ENCODE results near the gene SWI5.

Gene SWI5

DNA sequence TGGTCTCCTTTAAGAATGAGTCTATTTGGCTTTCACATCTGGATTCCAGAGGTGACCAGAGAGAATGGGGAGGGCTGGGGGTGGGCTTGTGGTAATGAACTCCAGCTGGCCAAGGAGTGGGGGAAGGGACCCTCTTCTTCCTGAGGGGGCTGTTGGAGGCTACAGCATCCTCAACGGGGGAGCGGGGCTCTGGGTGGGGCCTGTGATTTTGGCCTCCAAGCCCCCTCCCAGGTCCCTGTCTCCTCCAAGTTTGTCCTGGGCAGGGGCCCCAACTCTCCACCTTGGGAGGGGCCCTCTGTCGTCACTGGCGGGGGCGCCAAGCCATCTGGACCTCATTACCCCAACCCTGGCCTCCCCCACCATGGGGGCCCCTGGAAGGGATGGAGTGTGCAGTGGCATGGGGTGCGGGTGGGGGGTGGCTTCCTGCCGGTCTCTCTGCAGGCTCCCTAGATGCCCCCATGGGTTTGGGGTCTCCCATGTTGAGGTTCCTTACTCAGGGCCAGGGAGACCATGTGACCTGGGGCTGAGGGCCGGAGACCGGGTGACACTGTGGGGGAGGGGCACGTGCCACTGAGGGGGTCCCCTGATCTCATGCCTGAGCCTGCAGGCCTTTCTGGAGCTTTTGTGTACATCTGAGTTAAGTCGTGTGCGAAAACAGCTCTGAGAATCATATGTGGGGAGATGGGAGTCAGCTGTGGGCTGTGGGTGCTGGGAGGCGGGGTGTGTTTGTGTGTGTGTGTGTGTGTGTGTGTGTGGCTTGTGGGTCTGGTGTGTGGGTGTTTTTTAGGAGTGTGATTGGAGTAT, 32.7 kb upstream of the SWI5 start:
- TF ChIP-seq, protein P1, sequence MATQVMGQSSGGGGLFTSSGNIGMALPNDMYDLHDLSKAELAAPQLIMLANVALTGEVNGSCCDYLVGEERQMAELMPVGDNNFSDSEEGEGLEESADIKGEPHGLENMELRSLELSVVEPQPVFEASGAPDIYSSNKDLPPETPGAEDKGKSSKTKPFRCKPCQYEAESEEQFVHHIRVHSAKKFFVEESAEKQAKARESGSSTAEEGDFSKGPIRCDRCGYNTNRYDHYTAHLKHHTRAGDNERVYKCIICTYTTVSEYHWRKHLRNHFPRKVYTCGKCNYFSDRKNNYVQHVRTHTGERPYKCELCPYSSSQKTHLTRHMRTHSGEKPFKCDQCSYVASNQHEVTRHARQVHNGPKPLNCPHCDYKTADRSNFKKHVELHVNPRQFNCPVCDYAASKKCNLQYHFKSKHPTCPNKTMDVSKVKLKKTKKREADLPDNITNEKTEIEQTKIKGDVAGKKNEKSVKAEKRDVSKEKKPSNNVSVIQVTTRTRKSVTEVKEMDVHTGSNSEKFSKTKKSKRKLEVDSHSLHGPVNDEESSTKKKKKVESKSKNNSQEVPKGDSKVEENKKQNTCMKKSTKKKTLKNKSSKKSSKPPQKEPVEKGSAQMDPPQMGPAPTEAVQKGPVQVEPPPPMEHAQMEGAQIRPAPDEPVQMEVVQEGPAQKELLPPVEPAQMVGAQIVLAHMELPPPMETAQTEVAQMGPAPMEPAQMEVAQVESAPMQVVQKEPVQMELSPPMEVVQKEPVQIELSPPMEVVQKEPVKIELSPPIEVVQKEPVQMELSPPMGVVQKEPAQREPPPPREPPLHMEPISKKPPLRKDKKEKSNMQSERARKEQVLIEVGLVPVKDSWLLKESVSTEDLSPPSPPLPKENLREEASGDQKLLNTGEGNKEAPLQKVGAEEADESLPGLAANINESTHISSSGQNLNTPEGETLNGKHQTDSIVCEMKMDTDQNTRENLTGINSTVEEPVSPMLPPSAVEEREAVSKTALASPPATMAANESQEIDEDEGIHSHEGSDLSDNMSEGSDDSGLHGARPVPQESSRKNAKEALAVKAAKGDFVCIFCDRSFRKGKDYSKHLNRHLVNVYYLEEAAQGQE (IDR thresholded peaks at IDR 0.05; ENCODE audit: low read depth): no peak
- TF ChIP-seq, protein P2, sequence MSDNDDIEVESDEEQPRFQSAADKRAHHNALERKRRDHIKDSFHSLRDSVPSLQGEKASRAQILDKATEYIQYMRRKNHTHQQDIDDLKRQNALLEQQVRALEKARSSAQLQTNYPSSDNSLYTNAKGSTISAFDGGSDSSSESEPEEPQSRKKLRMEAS (IDR thresholded peaks at IDR 0.05): no peak
- TF ChIP-seq TAF1 (IDR thresholded peaks at IDR 0.05; ENCODE audit: low read depth) (no peak), YY1 (IDR thresholded peaks at IDR 0.05; ENCODE audit: low read depth) (no peak)

DNA sequence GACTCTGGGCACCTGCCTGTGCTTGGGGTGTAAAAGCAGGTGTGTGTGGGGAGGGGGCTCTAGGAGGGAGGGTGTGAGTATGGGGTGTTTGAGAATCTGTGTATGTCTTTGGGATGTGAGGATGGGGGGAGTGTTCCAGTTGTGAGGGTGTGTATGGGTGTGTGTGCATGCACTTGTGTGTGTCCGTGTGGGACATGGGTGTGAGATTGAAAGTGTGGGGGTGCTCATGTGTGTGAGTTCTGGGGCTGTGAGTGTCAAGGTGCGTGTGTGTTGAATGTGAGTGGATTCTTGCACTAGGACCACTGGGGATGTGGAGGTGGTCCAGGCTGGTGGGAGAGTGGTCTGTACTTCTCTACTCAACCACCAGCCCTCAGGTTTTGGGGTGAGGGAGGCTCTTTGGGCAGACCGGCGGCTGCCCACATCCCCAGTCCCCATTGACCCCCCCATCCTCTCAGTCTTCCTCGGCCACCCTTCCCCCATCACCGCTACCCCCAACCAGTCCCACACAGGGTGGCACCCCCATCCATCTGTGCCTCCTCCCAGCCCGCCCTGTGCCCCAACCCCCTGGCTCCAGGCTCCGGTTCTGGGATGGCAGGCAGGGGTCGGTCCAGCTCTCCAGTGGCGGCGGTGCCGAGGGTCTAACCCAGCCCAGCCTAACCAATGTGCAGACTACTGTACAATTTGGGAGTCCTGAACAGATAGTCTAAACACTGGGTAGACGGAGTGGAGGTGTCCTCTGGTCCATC, 31.8 kb upstream of the SWI5 start:
- no peak for TF ChIP-seq EP300 (IDR thresholded peaks at IDR 0.05; ENCODE audit: borderline replicate concordance)
- no peak for TF ChIP-seq FOXM1 (IDR thresholded peaks at IDR 0.05; ENCODE audit: borderline replicate concordance, low read depth)
- TF ChIP-seq TAF1 (IDR thresholded peaks at IDR 0.05; ENCODE audit: low read depth): no peak
- TF ChIP-seq TEAD4 (IDR thresholded peaks at IDR 0.05): no peak
- TF ChIP-seq, protein P2 (IDR thresholded peaks at IDR 0.05): no peak
- TF ChIP-seq CREB1 (IDR thresholded peaks at IDR 0.05; ENCODE audit: low read depth): no peak
- no peak for TF ChIP-seq EGR1 (IDR thresholded peaks at IDR 0.05)
- TF ChIP-seq, protein P1 (IDR thresholded peaks at IDR 0.05; ENCODE audit: low read depth): no peak
- no peak for TF ChIP-seq YY1 (IDR thresholded peaks at IDR 0.05; ENCODE audit: low read depth)
- no peak for TF ChIP-seq NFIC (IDR thresholded peaks at IDR 0.05)
- TF ChIP-seq ZBTB7A (IDR thresholded peaks at IDR 0.05; ENCODE audit: low read depth): no peak
- no peak for TF ChIP-seq CEBPB (IDR thresholded peaks at IDR 0.05)
- TF ChIP-seq TCF12 (IDR thresholded peaks at IDR 0.05; ENCODE audit: low read depth): no peak
- no peak for TF ChIP-seq RAD21 (IDR thresholded peaks at IDR 0.05; ENCODE audit: low read depth)
- TF ChIP-seq, protein P3, sequence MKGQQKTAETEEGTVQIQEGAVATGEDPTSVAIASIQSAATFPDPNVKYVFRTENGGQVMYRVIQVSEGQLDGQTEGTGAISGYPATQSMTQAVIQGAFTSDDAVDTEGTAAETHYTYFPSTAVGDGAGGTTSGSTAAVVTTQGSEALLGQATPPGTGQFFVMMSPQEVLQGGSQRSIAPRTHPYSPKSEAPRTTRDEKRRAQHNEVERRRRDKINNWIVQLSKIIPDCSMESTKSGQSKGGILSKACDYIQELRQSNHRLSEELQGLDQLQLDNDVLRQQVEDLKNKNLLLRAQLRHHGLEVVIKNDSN (IDR thresholded peaks at IDR 0.05): no peak

DNA sequence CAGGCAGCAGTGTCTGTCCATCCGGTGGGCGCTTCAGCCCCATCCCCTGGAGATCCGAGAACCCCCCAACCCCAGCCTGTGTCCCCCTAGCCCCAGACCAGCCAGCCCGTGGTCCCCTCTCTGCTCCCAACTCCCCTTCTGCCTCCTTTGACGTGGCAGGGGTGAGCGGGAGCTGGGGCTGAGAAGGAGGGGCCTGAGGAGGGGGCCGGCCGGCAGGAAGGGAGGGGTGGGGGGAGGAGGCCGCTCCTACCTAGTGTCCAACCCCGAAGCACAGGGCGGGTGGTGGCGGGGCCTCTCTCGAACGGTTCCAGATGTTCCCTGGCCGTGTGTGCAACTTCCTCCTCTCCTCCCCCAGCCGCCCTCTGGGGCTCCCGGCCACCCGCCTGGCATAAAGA, 31.2 kb upstream of the SWI5 start:
- TF ChIP-seq RAD21 (IDR thresholded peaks at IDR 0.05; ENCODE audit: low read depth) (no peak), YY1 (IDR thresholded peaks at IDR 0.05; ENCODE audit: low read depth) (no peak), CEBPB (IDR thresholded peaks at IDR 0.05) (no peak), NFIC (IDR thresholded peaks at IDR 0.05) (no peak), EP300 (IDR thresholded peaks at IDR 0.05; ENCODE audit: borderline replicate concordance) (no peak), TCF12 (IDR thresholded peaks at IDR 0.05; ENCODE audit: low read depth) (no peak), TEAD4 (IDR thresholded peaks at IDR 0.05) (no peak), EGR1 (IDR thresholded peaks at IDR 0.05) (no peak), ZBTB7A (IDR thresholded peaks at IDR 0.05; ENCODE audit: low read depth) (no peak), CREB1 (IDR thresholded peaks at IDR 0.05; ENCODE audit: low read depth) (no peak), FOXM1 (IDR thresholded peaks at IDR 0.05; ENCODE audit: borderline replicate concordance, low read depth) (no peak), TAF1 (IDR thresholded peaks at IDR 0.05; ENCODE audit: low read depth) (no peak)
- TF ChIP-seq, protein P3 (IDR thresholded peaks at IDR 0.05): no peak
- TF ChIP-seq, protein P1 (IDR thresholded peaks at IDR 0.05; ENCODE audit: low read depth): no peak
- TF ChIP-seq, protein P2 (IDR thresholded peaks at IDR 0.05): no peak

Data from Ishikawa (cell line).